ENCODE measurements around the gene ZNF419. TPM values are rescaled to one million over a fixed set of nuclear protein-coding genes. Genes with fewer than 3 reads are reported as not detected.
"Not testable (repeated sequence)": the region's sequence is repeated elsewhere in the genome, so short reads cannot be mapped to it uniquely, and the experiment has no call there.

The ZNF419 gene
- total RNA-seq, 3 donors from 2014 or later = 3.9 to 8.4 (median 5.2) TPM

DNA sequence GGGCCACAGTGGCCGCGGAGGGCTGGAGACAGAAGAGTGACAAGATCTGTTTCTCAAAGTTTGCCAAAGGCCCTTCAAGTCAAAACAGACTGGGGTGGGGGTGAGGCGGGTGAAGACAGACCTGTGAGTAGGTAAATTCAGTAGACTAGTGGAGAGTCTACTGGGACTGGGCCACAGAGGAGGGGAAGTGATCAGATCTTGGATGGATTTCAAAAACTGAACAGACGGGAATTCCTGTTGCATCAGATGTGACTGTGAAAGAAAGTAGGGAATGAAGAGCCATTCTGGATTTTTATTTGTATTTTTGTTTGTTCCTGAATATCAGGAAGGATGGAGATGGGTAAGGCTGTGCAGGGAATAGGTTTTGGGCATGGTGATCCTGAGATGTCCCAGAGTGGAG lies 12.8 kb downstream of the ZNF419 start:
- H3K4me1 ChIP-seq (ENCODE audit: low read depth); DNase-seq; H3K4me3 ChIP-seq; intact Hi-C loops (cut with DNase I, micrococcal nuclease); H3K36me3 ChIP-seq (ENCODE audit: low read depth): not testable (repeated sequence)
- peak; percentile 3 for ATAC-seq
- peaks cover 52% of the 10 kb centered on the region for H3K9me3 ChIP-seq

DNA sequence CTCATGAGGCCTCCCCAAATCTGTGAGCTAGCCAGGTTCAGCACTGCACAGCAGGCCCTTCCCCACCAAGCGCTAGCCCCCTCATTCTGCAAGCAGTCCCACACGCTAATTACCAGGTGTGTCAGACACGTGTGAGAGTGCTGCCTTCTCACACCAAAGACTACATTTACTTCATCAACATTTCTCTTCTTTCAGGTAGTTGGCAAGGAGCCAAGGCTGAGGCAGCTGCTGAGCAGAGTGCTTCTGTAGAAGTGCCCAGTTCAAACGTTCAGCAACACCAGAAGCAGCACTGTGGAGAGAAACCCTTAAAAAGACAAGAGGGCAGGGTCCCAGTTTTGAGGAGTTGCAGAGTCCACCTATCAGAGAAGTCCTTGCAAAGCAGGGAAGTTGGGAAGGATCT lies 18.6 kb downstream of the ZNF419 start:
- ATAC-seq (no peak), DNase-seq (no peak)
- Histone ChIP-seq H3K4me1 (ENCODE audit: low read depth) (no peaks in the 10 kb centered on the region), H3K4me3 (no peak overlapping the region), H3K36me3 (ENCODE audit: low read depth) (peaks cover 8% of the 10 kb centered on the region), H3K9me3 (peaks cover 92% of the 10 kb centered on the region)
- TF ChIP-seq, protein P1, sequence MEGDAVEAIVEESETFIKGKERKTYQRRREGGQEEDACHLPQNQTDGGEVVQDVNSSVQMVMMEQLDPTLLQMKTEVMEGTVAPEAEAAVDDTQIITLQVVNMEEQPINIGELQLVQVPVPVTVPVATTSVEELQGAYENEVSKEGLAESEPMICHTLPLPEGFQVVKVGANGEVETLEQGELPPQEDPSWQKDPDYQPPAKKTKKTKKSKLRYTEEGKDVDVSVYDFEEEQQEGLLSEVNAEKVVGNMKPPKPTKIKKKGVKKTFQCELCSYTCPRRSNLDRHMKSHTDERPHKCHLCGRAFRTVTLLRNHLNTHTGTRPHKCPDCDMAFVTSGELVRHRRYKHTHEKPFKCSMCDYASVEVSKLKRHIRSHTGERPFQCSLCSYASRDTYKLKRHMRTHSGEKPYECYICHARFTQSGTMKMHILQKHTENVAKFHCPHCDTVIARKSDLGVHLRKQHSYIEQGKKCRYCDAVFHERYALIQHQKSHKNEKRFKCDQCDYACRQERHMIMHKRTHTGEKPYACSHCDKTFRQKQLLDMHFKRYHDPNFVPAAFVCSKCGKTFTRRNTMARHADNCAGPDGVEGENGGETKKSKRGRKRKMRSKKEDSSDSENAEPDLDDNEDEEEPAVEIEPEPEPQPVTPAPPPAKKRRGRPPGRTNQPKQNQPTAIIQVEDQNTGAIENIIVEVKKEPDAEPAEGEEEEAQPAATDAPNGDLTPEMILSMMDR (IDR thresholded peaks at IDR 0.05) = no peak
- intact Hi-C loops (cut with DNase I, micrococcal nuclease) = no loop called here

DNA sequence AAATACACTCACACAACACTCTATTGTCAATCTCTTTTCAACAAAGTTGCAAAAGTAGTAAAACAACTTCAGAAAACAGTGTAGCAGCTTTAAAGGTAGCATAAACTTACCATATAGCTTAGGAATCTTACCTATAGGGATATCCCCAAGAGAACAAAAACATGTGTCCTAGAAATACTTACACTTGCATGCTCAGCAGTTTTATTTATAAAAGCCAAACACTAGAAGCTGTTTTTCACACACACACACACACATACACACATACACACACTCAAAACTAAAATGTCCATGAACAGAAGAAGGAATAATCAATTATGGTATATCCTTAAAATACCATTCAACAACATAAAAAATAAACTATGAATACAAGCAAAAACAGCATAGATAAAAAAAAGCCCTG lies 23.9 kb downstream of the ZNF419 start:
- ATAC-seq (no peak), DNase-seq (no peak)
- intact Hi-C loops (cut with DNase I, micrococcal nuclease) = no loop called here
- no peaks in the 10 kb centered on the region for H3K4me1 ChIP-seq (ENCODE audit: low read depth)
- TF ChIP-seq, protein P1 (IDR thresholded peaks at IDR 0.05) = no peak
- H3K4me3 ChIP-seq = no peak overlapping the region
- peaks cover 95% of the 10 kb centered on the region for H3K9me3 ChIP-seq
- H3K36me3 ChIP-seq (ENCODE audit: low read depth) = peaks cover 7% of the 10 kb centered on the region

DNA sequence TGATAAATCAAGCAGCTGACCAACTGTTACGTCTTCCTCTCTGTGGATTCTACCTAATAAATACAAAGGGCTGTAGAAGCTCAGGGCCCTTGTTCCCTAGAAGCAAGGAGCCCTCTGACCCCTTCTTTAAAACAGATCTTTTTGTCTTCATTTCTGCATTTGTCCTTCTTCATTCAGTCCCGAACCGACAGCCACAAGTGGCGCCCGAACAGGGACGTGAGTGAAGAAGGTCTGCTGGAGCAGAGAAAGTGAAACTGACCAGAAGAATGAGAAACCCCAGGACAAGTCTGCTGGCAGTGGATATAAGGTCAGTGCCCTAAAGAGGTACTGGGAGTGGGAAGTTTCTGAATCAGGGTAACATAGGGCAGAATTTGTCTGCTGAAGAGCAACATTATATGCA lies 25.3 kb downstream of the ZNF419 start:
- TF ChIP-seq, protein P1 (IDR thresholded peaks at IDR 0.05) = no peak
- ATAC-seq = no peak
- no peaks in the 10 kb centered on the region for H3K4me1 ChIP-seq (ENCODE audit: low read depth)
- no peak for DNase-seq
- H3K4me3 ChIP-seq = no peak overlapping the region
- intact Hi-C loops (cut with DNase I, micrococcal nuclease) = no loop called here
- H3K9me3 ChIP-seq = peaks cover 88% of the 10 kb centered on the region
- H3K36me3 ChIP-seq (ENCODE audit: low read depth) = no peaks in the 10 kb centered on the region

DNA sequence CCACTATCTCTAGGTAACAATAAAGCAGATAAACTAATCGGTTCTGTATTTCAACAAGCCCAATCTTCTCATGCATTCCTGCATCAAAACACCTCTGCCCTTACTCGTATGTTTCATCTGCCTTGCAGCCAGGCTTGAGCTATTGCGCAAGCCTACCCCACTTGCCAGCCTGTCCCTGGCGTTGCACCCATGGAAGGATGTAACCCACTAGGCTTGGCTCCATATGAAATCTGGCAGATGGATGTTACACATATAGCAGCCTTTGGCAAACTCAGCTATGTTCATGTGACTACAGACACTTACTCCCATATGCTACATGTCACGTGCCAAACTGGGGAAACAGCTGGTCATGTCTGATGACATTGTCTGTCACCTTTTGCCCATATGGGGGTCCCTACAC lies 27.7 kb downstream of the ZNF419 start:
- intact Hi-C loops (cut with DNase I, micrococcal nuclease) = no loop called here
- no peak for DNase-seq
- no peaks in the 10 kb centered on the region for H3K36me3 ChIP-seq (ENCODE audit: low read depth)

DNA sequence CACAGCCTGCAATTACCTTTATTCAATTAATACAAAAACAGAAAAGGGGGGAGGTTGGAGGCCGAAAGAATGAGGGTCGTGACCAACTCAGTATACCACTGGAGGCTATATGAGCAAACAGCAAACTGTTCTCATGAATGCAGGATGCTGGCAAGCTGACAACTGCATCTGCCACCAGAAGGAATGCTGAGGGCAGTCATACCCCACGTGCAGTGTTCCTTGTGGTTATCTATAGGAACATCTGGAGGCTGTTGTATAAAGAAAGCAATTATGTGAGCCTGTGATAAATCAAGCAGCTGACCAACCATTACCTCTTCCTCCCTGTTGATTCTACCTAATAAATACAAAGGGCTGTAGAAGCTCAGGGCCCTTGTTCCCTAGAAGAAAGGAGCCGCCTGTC lies 30.5 kb downstream of the ZNF419 start:
- DNase-seq; intact Hi-C loops (cut with DNase I, micrococcal nuclease); H3K36me3 ChIP-seq (ENCODE audit: low read depth); ATAC-seq; H3K4me3 ChIP-seq; H3K4me1 ChIP-seq (ENCODE audit: low read depth): not testable (repeated sequence)
- H3K9me3 ChIP-seq = peaks cover 58% of the 10 kb centered on the region

More for the DNA sequence above, 27.7 kb downstream of the ZNF419 start:
- Histone ChIP-seq H3K9me3 (peaks cover 76% of the 10 kb centered on the region), H3K4me1 (ENCODE audit: low read depth) (no peaks in the 10 kb centered on the region), H3K4me3 (no peak overlapping the region)
- TF ChIP-seq, protein P1 (IDR thresholded peaks at IDR 0.05) = no peak
- ATAC-seq = no peak
